Stimulated activated naive CD4-positive, alpha-beta T cell treated with Interleukin-2 at 50 U/mL for 16 hours (primary cell): Measurements from ENCODE around the gene ATXN7.

Experiments used
- DNase-seq: peaks from one replicate; lab custom pipeline; 2025; lab: John Stamatoyannopoulos, UW

ATXN7 gene

DNA sequence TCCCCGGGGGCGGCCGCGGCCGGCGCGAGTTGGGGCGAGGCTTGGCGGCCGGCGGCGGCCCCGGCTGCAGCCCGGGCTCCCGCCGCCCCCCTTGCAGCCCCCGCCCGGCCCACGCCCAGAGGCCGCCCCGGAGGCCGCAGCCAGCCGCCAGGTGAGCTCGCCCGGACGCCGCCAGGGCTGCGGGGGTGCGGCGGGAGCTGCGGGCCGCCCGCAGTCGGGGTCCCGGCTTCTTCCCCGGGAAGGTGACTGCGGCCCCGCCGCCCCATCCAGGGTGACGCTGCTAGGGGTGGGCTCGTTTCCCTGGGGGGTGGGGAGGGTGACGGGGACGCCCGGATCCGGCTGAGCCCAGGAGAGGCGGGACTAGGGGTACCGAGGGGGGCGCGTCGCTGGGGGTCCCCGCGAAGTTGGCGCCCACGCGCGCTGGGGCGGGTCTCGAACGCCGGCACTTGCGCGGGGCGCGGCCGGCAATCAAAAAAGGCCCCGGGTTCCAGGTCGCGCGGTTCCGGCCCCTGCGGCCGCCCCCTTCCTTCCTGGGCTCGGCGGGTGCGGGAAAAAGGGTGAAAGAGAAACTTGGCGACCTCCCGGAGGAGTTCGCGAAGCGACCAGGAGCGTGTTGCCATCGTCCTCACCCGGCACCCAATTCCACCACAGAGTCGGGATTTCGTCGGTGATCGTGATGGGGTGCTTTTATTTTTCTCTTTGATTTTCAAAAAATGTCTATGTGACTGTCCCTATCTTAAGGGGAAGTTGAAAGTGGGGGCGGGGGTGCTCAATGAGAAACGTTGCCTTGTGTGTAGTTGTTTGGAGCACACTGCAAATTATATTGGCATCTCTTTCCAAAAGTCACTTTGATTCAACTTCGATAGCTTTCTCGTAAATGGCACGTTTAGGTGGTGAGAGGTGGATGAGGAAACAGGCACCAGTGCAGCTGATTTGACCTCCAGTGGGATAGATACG, 619 bp downstream of the ATXN7 start:
- DNase-seq: peak; percentile 34

DNA sequence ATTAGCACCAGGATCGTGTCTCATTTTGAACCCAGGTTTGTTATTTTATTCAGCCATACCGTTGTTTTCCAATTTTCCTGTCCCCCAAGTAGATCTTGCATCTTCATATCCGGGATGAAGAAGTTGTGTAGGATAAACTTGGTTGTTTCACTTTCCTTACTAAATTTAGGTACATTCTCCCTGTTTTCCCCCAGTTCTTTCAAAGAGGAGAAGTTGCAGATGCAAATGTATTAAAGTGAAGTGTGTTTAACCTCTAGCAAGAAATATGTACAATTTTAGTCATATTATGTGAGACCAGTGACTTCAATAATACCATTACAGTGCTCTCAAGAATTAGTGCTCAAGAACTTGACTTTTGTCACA, 1.3 kb downstream of the ATXN7 start:
- no peak for DNase-seq

GRCh38 chr3:63867225-63867624, 3.6 kb downstream of the ATXN7 start:
- no peak for DNase-seq

DNA sequence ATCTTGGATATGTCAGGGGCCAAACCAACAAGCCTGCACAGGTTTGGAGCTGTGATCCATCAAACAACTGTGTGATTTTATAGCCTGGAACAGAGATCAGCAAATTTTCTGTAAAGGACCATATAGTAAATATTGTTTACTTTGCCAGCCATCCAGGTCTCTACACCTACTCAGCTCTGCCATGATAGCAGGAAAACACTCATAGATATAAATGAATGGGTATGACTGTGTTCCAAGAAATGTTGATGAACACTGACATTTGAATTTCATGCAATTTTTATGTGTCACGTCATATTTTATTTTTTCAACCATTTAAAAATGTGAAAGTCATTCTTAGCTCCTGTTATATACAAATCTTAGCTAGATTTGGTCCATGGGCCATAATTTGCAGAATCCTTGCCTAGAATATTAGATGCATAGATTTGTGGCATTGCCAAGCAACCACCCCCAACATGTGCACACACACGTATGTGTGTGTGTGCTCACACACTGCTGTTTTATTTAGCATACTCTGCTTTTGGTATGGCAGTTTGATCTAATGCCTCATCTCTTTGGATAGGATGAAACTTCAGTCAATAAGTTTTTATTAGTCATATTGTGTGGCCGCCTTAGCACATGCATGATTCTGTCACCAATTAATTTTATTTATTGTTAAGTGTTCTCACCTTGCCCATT, 6.4 kb downstream of the ATXN7 start:
- no peak for DNase-seq

DNA sequence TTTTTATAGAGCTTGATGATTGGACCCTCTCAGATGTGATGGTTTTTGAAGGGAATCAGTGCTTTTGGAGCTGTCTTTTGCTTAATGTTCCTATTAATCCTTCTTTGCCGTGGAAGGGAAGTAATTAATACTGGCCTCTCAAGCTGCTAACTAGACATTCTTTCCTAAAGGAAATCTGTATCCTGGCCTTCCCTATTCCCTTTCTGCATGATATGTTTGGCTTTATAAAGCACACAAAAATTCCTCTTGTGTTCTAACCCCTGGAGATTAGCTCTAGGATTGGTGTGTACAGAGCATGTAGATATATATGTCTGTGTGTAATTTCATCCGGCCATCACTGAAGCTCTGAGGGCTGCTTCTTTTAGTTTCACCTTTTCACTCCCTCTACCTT, 6.9 kb downstream of the ATXN7 start:
- DNase-seq: no peak

DNA sequence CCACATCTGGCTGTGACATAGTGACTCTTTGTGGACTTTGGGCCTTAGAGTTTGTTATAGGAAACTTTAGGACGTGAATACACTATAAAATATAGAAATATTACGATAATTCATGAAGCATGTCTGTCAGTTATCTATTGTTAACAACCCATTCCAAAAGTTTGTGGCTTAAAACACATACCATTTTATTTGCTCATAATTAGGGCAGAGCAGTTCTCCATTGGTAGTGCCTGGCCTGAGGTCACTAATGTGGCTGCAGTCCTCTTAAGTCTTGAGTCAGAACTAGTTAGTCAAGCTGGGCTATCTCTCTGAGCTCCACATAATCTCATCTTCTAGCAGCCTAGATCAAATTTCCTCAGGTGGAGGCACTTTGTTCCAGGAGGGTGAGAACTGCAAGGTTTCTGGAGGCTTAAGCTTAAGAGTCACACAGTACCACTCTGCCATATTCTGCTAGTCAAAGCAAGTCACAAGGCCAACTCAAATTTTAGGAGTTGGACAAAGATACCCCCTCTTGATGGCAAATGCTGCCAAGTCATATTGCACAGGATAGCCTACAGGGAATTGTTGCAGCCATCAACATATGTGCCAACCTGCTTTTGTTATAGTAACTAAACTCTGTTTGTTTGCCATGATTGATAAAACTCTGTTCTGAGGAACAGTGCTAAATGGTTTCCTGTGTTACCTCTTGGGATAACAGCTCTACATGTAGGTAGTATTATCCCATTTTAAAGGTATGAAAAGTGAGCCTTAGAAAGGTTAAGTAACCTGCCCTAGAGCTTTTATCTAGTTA, 8.7 kb downstream of the ATXN7 start:
- no peak for DNase-seq

DNA sequence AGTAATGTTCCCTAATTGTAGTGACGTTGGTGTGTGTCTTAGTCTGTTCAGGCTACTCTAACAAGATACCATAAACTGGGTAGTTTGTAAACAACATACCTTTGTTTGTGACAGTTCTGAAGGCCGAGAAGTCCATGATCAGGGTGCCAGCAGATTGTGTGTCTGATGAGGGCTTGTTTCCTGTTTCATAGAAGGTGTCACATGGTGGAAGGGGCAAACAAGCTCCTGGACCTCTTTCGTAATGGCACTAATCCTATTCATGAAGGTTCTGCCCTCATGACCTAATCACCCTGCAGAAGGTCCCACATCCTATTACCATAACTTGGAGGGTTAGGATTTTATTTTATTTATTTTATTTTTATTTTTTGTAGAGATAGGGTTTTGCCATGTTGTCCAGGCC, 11.1 kb downstream of the ATXN7 start:
- DNase-seq: no peak

DNA sequence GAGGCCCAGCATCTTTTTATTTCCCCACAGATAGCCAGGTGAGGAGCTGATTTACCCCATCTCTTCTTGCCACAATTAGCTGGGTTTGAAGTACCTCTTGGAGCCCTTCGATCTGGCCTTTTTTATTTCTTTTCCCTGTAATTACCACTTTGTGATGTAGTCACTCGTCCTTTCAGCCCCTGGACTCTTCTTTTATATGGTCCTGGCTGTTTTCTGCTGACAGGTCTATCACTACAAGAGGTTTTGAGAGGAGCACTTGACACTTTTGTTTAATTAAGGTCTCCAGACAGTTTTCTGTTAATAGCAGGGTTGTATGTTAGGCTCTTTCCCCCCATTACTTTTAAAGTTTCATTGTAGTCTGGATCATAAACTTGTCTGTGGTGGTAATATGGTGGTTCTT, 11.8 kb downstream of the ATXN7 start:
- no peak for DNase-seq

DNA sequence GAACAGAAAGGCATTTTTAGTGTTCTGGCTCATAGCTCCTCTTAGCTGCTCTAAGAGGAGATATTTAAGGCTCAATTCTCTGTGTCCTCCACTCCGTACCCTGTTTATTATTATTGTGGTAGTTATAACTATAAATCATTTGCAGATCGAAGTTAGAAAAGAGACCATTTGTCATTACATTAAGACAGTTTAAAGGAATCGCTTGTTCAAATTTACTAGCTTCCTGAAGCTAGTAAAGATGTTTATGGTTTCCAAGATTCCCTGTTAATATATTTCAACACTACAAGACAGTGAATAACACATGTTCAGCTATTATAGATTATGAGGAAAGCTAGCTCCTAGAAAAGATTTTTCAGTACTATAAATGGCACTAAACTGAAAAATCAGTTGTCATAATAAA, 12.6 kb downstream of the ATXN7 start:
- DNase-seq: no peak

GRCh38 chr3:63877737-63878393, 14.2 kb downstream of the ATXN7 start:
- DNase-seq: no peak

- no peak for DNase-seq
Observed at GRCh38 chr3:63878394-63879060, 14.9 kb downstream of the ATXN7 start.

- no peak for DNase-seq
Observed at GRCh38 chr3:63880653-63881052, 17.0 kb downstream of the ATXN7 start.

GRCh38 chr3:63886858-63887257, 23.2 kb downstream of the ATXN7 start:
- DNase-seq: no peak

GRCh38 chr3:63891518-63891917, 27.9 kb downstream of the ATXN7 start:
- DNase-seq: no peak

DNA sequence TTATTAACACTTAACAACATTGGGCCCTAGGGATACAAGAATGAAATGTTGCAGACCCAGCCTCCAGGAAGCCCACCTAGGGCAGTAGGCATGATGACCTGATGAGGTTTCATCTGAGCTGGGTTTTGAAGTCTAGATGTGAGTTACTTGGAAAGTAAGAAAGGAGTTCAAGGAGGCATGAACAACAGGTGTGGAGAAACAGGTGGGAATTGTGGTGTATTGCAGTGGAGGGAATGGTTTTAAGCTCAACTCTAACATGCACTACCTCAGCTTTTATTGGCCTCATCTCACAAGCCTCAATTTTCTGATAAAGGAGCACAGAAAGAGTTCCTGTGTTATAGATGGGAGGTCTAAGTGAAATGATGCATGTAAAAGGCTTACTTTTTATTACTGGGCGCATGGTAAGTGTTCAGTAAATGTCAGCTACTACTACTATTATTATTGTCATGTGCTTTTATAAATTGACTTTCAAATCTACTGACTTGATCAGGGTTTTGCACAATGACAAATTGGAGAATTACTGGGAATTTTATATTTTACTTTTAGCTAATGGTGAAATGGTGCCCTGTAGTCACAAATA, 29.2 kb downstream of the ATXN7 start:
- no peak for DNase-seq

DNA sequence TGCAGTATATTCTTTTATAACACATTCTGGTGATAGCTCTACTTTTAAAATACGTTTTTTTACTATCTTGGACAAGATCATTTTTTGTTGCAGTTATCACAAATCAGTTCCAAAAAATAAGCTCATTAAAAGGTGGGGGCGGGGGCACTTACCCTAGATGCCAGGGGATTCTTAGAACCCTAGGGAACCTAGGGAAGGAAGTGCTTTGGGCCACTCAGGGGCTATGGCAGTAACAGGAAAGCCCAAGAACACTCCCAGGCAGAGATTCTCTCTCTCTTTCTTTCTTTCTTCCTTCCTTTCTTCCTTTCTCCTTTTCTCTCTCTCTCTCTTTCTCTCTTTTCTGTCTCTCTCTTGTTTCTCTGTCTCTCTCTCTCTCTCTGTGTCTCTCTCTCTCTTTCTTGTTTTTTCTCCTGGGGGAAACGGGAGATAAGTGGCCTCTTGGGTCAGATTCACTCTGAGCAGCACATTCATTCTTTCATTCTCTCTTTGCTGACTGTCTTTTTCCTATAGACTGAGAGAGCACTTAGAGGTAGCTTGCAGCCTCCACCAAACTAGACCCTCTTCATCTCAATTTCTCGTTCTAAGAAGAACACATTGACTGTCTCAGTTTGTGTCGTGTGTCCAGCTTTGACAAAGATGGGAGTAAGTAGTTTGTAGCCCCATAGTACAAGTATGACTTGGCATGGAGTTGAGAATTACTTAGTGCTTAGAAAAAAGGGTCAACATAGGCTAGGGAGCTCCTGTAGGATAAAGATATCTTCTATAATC, 31.9 kb downstream of the ATXN7 start:
- DNase-seq: no peak

DNA sequence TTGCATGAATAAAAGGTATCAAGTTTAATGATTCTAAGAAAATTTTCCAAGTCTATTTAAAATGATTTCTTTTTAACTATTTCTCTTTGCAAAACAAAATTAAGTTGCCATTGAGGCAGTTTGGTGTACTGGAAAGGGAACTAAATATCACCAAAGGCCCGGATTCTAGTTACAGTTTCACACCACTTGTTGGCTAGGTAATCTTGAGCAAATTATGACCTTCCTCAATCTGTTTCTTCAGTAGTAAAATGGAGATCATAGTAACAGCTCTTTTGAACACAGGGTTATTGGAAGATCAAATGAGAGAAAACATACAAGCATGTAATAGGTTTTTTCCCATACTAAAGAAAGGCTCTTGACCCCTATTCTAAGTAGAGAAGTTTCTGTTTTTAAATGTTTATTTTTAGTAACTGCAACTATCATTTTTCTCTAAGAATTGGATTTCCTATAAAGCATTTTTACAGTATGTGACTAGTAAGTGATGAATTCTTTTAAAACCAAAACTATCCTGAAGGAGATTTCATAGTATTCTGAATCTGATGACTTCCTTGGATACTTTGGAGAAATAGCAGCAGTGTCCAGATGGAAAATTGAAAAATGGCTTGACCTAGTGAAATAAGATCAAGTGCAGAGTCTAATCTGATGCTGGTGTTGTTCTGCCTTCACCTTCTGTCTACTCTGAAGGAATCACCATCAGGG, 32.8 kb downstream of the ATXN7 start:
- no peak for DNase-seq

DNA sequence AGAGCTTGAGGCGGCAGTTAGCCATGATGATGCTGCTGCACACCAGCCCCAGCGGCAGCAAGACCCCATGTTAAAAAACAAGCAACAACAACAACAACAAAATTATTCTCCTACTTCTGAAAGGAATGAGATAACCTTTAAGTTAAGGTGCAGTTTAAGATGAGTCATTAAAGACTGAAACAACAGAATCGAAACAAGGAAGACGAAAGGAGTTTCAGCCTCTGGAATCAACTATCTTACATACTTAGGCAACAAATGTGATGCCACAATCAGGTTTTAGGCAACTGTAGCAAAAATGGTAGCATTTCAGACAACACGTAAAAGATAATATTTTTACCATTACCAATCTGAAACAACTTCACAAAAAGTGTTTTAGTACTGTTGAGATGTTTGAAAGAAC, 36.3 kb downstream of the ATXN7 start:
- DNase-seq: no peak

DNA sequence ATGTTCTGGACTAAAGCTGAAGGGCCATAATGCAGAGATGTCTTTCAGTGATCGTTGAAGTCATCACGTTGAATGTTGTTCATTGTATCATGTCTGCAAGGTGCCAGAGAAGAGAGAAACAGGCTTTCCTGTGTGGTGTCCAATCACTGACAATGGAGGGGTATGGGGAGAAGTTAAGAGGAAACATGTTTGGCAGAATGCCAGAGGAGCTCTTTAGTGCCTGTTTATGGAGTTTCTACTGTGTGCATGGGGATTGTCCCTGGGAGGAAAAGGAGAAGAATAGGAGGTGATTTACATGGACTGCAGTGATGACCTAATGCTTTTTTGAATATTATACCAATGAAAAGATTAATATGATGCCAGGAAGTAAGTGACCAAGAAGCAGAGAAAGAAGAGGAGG, 36.8 kb downstream of the ATXN7 start:
- no peak for DNase-seq
